ENCODE measurements around the gene NEK9.

- TF ChIP-seq, protein P1, sequence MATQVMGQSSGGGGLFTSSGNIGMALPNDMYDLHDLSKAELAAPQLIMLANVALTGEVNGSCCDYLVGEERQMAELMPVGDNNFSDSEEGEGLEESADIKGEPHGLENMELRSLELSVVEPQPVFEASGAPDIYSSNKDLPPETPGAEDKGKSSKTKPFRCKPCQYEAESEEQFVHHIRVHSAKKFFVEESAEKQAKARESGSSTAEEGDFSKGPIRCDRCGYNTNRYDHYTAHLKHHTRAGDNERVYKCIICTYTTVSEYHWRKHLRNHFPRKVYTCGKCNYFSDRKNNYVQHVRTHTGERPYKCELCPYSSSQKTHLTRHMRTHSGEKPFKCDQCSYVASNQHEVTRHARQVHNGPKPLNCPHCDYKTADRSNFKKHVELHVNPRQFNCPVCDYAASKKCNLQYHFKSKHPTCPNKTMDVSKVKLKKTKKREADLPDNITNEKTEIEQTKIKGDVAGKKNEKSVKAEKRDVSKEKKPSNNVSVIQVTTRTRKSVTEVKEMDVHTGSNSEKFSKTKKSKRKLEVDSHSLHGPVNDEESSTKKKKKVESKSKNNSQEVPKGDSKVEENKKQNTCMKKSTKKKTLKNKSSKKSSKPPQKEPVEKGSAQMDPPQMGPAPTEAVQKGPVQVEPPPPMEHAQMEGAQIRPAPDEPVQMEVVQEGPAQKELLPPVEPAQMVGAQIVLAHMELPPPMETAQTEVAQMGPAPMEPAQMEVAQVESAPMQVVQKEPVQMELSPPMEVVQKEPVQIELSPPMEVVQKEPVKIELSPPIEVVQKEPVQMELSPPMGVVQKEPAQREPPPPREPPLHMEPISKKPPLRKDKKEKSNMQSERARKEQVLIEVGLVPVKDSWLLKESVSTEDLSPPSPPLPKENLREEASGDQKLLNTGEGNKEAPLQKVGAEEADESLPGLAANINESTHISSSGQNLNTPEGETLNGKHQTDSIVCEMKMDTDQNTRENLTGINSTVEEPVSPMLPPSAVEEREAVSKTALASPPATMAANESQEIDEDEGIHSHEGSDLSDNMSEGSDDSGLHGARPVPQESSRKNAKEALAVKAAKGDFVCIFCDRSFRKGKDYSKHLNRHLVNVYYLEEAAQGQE (IDR thresholded peaks at IDR 0.05; ENCODE audit: insufficient read depth in 1 of 2, low read depth in 2 of 2, low read length in 1 of 2) = no peak
- TF ChIP-seq CTCF (IDR thresholded peaks at IDR 0.05) (no peak), SIN3A (IDR thresholded peaks at IDR 0.05; ENCODE audit: borderline replicate concordance, insufficient read depth, low read depth, low read length) (no peak), TCF7L2 (IDR thresholded peaks at IDR 0.05; ENCODE audit: low read depth, low read length) (no peak), POLR2AphosphoS5 (IDR thresholded peaks at IDR 0.05; ENCODE audit: low read depth, low read length) (no peak)
Observed at GRCh38 chr14:75088153-75088552, 38.7 kb downstream of the NEK9 start.
